Stimulated activated CD4-positive, alpha-beta T cell treated with anti-CD3 and anti-CD28 coated beads, Interleukin-2, amount 100 ng/mL, for 48 hours (primary cell): ENCODE measurements around the gene RMND5B.
"Not testable (repeated sequence)": the region's sequence is repeated elsewhere in the genome, so short reads cannot be mapped to it uniquely, and the experiment has no call there.

ENCODE experiments used
- DNase-seq, 2 donors: peaks; one replicate each; pipeline ENCODE4 v3.0.0-alpha.2; 2020

The RMND5B gene

DNA sequence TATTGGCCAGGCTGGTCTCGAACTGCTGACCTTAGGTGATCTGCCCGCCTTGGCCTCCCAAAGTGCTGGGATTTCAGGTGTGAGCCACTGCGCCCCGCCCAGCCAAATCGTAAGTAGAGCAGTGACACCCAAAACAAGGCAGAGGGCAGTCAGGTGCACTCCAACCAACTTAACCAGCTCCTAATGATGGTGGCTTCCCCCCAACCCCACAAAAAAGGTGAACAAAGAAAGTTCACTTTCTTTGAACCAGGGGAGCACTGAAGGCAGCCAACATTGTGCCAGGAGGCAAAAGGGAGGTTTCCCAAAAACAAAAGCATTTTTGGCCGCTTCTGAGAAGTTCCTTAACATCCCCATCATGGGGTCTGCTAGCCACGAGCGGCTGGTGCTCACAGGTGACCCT, 46.8 kb downstream of the RMND5B start:
- DNase-seq, result no peak

DNA sequence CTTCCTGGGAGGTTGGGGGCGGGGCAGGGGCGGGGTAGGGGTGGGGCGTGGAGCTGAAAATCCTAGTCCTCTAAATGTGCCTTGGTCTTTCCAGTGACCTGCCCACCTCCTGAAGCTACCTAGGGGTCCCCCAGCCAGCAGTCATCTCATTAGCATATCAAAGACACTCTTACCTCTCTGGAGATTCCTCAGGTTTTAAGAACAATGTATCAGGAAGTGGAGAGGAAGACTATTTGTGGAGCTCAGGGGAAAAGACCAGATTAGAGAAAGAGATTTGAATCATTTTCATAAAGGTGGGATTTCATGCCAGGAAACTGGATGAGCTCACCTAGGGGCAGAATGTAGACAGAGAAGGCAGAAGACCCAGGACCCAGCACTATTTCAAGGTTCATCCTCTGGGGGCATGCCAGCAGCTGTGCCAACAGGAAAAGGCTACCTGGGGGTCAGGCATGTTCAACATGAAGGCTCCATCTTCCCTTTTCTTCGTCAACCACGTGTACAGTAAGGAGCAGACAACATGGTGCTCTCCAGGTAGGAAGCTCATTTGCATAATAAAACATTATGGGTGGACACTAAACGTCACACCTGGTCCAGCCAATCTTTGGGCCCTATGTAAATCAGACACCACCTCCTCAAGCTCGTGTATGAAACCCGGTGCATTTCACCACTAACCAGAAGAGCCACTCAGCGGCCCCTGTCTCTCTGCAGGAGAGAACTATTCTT, 49.5 kb downstream of the RMND5B start:
- no peak for DNase-seq

GRCh38 chr5:178182158-178182876, 51.5 kb downstream of the RMND5B start:
- DNase-seq, result no peak

DNA sequence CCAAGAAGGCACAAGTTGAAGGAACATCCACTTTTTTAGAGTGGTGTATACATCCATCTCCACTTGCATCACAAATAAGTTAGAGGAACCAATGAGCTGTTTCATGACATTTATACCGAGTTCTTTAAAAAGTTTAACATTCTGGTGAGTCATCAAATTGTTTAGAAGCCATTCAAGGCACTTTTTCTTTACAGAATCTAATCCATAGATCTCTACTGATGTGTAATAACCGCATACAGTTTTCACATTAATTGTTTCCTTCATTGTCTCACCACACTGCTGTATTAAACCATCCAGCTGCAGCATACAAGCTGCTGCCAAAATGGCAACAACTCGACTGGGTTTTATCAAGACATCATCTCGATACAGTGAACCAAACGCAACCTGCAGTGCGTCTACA, 55.6 kb downstream of the RMND5B start:
- DNase-seq, result no peak

- DNase-seq, result no peak
Observed at GRCh38 chr5:178187014-178187413, 56.2 kb downstream of the RMND5B start, which contains the start of gene GMCL2. GMCL2 (minus strand) TSS chr5:178187371; CDS start chr5:178187299, 72 bp downstream.

- no peak for DNase-seq
Observed at GRCh38 chr5:178189433-178189832, 58.6 kb downstream of the RMND5B start.

DNA sequence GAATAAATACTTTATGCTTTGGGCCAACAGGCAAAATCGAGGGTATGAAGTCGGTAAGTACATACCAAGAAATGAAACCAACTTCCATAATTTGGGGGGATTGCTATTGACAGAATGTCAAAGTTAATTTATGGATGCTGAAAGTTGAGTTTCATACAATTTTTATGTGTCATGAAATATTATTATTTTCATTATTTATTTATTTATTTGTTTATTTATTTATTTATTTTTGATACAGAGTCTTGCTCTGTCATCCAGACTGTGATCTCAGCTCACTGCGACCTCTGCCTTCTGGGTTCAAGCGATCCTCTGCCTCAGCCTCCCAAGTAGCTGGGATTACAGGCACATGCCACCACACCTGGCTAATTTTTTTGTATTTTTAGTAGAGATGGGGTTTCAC, 60.8 kb downstream of the RMND5B start:
- no peak for DNase-seq

- no peak for DNase-seq
Observed at GRCh38 chr5:178192244-178192643, 61.4 kb downstream of the RMND5B start.

- no peak for DNase-seq
Observed at GRCh38 chr5:178192787-178193186, 62.0 kb downstream of the RMND5B start.

DNA sequence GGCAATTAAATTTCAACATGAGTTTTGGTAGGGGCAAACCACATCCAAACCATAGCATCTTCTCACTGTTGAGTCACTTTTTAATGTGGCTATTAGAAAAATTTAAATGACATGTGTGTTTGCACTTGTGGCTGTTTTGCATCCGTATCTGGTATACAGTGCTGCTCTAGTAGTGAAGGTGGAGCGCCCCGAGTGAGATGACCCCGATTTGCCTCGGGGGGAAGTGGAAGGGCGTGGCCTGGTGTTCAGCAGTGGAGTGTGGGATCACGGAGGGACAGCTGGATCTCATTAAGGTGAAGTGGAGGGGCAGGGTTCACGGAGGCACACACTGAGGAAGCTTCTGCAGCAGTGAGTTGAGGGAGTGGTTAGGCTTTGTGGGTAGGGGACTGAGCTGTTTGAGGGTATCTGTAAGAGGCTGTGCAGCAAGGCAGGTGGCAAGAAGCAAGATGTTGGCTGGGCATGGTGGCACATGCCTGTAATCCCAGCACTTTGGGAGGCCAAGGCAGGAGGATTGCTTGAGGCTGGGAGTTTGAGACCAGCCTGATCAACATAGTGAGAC, 62.5 kb downstream of the RMND5B start:
- DNase-seq, result no peak

GRCh38 chr5:178194026-178194425, 63.2 kb downstream of the RMND5B start:
- no peak for DNase-seq

GRCh38 chr5:178196281-178196812, 65.5 kb downstream of the RMND5B start:
- no peak for DNase-seq

DNA sequence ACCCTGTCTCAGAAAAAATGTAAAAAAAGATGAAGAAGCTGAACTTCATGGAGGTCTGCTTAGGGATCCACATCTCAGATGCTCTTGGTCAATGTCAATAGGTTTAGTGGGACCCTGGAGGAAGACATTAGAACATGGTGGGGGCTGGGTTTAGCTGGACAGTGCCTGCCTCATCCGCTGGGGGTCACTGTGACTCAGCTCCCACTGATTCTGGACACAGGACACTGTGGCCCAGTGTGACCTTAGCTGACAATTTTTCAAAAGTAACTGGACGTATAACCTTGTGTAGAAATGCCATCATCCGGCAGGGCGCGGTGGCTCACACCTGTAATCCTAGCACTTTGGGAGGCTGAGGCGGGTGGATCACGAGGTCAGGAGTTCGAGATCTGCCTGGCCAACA, 66.2 kb downstream of the RMND5B start:
- DNase-seq, result no peak

DNA sequence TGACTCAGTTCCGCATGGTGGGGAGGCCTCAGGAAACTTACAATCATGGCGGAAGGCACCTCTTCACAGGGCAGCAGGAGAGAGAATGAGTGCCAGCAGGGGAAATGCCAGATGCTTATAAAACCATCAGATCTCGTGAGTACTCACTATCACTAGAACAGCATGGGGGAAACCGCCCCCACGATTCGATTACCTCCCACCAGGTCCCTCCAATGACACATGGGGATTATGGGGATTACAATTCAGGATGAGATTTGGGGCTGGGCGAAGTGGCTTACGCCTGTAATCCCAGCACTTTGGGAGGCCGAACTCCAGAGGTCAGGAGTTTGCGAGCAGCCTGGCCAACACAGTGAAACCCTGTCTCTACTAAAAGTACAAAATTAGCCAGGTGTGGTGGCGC, 67.3 kb downstream of the RMND5B start:
- not testable (repeated sequence) for DNase-seq

GRCh38 chr5:178198706-178199105, 67.9 kb downstream of the RMND5B start:
- DNase-seq, result no peak

DNA sequence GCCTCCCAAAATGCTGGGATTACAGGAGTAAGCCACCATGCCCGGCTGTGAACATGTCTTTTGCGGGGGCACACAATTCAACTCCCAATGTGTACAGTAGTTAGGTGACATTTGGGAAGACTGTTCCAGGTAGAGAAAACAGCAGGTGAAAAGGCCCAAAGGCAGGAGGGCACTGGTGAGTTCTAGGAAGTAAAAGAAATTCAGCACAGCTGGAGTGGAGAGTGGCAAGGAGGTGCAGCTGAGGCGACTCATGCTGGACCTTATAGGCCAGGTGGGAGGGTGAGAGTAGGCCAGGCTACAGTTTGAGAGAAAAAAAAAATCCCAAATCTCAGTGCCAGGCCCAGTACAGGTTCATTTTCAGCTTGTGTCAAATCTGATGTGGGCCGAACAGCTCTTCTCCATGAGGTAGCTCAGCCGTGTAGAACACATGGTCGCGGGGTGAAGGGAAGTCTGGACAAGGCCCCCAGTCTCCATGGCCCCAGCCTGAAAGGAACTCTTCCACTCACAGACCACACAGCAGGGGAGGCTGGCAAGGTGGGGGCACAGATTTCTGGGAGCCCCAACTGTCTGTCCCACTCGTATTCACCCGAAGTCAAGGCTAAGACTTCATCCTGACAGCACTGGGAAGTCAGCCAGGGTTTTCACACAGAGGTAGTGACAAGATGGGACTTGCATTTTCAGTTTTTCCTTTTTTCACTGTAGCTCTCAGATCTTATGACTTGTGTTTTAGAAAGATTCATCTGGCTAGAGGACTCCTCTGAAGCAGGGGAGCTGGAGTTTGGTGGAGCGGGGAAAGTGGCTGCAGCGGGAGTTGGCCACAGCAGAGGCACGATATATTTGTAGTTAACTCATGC, 69.0 kb downstream of the RMND5B start:
- no peak for DNase-seq
